ENCODE measurements around the gene TAS2R40. TPM values are rescaled to one million over a fixed set of nuclear protein-coding genes. Genes with fewer than 3 reads are reported as not detected.
"Not testable (repeated sequence)": the region's sequence is repeated elsewhere in the genome, so short reads cannot be mapped to it uniquely, and the experiment has no call there.

The TAS2R40 gene
- total RNA-seq, 1 donor from 2014 or later = not detected

GRCh38 chr7:143202161-143202560 is 19.7 kb upstream of the TAS2R40 start:
- Mint-ChIP-seq H3K4me3 (ENCODE audit: unreplicated experiment) (no peak overlapping the region), H3K9me3 (ENCODE audit: low read depth) (peaks cover 12% of the 10 kb centered on the region), H3K36me3 (ENCODE audit: low read depth) (peaks cover 3% of the 10 kb centered on the region)

GRCh38 chr7:143203386-143203785 is 18.5 kb upstream of the TAS2R40 start:
- peaks cover 5% of the 10 kb centered on the region for H3K9me3 Mint-ChIP-seq (ENCODE audit: low read depth)
- no peak for TF ChIP-seq CTCF (IDR thresholded peaks at IDR 0.05)
- H3K27ac Mint-ChIP-seq (ENCODE audit: unreplicated experiment) = no peak overlapping the region
- DNase-seq (ENCODE audit: low spot score) = no peak
- no peaks in the 10 kb centered on the region for H3K4me1 Mint-ChIP-seq (ENCODE audit: low read depth)
- peaks cover 32% of the 10 kb centered on the region for H3K27me3 Mint-ChIP-seq (ENCODE audit: low read depth)
- H3K36me3 Mint-ChIP-seq (ENCODE audit: low read depth) = peaks cover 3% of the 10 kb centered on the region
- no peak overlapping the region for H3K4me3 Mint-ChIP-seq (ENCODE audit: unreplicated experiment)

More at GRCh38 chr7:143202161-143202560, 19.7 kb upstream of the TAS2R40 start:
- no peak for TF ChIP-seq CTCF (IDR thresholded peaks at IDR 0.05)
- Mint-ChIP-seq H3K4me1 (ENCODE audit: low read depth) (no peaks in the 10 kb centered on the region), H3K27ac (ENCODE audit: unreplicated experiment) (no peak overlapping the region), H3K27me3 (ENCODE audit: low read depth) (peaks cover 32% of the 10 kb centered on the region)
- DNase-seq (ENCODE audit: low spot score) = no peak

GRCh38 chr7:143205560-143206293 is 16.1 kb upstream of the TAS2R40 start:
- Mint-ChIP-seq H3K27me3 (ENCODE audit: low read depth) (peaks cover 34% of the 10 kb centered on the region), H3K27ac (ENCODE audit: unreplicated experiment) (no peak overlapping the region), H3K4me3 (ENCODE audit: unreplicated experiment) (no peak overlapping the region), H3K9me3 (ENCODE audit: low read depth) (no peaks in the 10 kb centered on the region), H3K4me1 (ENCODE audit: low read depth) (no peaks in the 10 kb centered on the region), H3K36me3 (ENCODE audit: low read depth) (no peaks in the 10 kb centered on the region)
- TF ChIP-seq CTCF (IDR thresholded peaks at IDR 0.05) = no peak
- DNase-seq (ENCODE audit: low spot score) = no peak

- Mint-ChIP-seq H3K9me3 (ENCODE audit: low read depth) (peaks cover 5% of the 10 kb centered on the region), H3K27ac (ENCODE audit: unreplicated experiment) (no peak overlapping the region)
Measured at GRCh38 chr7:143210541-143210940, 11.3 kb upstream of the TAS2R40 start.

GRCh38 chr7:143213478-143213877 is 8.4 kb upstream of the TAS2R40 start:
- H3K4me3 Mint-ChIP-seq (ENCODE audit: unreplicated experiment); H3K9me3 Mint-ChIP-seq (ENCODE audit: low read depth); H3K36me3 Mint-ChIP-seq (ENCODE audit: low read depth); H3K27ac Mint-ChIP-seq (ENCODE audit: unreplicated experiment); H3K27me3 Mint-ChIP-seq (ENCODE audit: low read depth); DNase-seq (ENCODE audit: low spot score); H3K4me1 Mint-ChIP-seq (ENCODE audit: low read depth): not testable (repeated sequence)

More at GRCh38 chr7:143210541-143210940, 11.3 kb upstream of the TAS2R40 start:
- DNase-seq (ENCODE audit: low spot score) = no peak
- Mint-ChIP-seq H3K4me1 (ENCODE audit: low read depth) (peaks cover 1% of the 10 kb centered on the region), H3K4me3 (ENCODE audit: unreplicated experiment) (no peak overlapping the region), H3K27me3 (ENCODE audit: low read depth) (peaks cover 16% of the 10 kb centered on the region), H3K36me3 (ENCODE audit: low read depth) (no peaks in the 10 kb centered on the region)
- no peak for TF ChIP-seq CTCF (IDR thresholded peaks at IDR 0.05)

Data from chondrocyte (in vitro differentiated cells).